SK-N-SH (cell line): ENCODE results near the gene MED22. TPM values are rescaled to one million over a fixed set of nuclear protein-coding genes. Genes with fewer than 3 reads are reported as not detected.

Source experiments
- CTCF ChIA-PET: fragments of 300-600, 350-600 bp; formaldehyde crosslinking; extraction: SDS; loops from one replicate; lab custom pipeline; 2021; lab: Yijun Ruan, JAX
- POLR2A ChIA-PET: fragments of 350-600 bp; sonication (Branson Sonifier 250); formaldehyde crosslinking; extraction: SDS; loops from one replicate; lab custom pipeline; 2020; ENCODE audit warnings: antibody characterized with exemption, inconsistent platforms; lab: Yijun Ruan, JAX
- DNase-seq: peaks from one replicate; pipeline ENCODE4 v3.0.0; 2012
- H2AFZ ChIP-seq: fragments of 200-600 bp; sonication (generic); 2 replicates; pipeline ENCODE4 v1.8.1; 2016; ENCODE audit warnings: antibody characterized with exemption, mild to moderate bottlenecking, low read depth
- H3F3A ChIP-seq: fragments of 200-600 bp; sonication (generic); replicated peaks from 2 replicates; pipeline ENCODE3; 2016; ENCODE audit warnings: antibody characterized with exemption, mild to moderate bottlenecking; ENCODE audit not compliant: insufficient read depth
- H3K27ac ChIP-seq, 2 experiments: fragments of 200-500 bp in 1 of 2; fragments of 200-600 bp in 1 of 2; sonication (Bioruptor generic) in 1 of 2; sonication (generic), shearing (Covaris generic) in 1 of 2; 2 replicates each; pipeline versions ENCODE4 v1.5.1 to v1.6.1; 2014 to 2016; ENCODE audit warnings: low read depth in 2 of 2, inconsistent platforms in 1 of 2, low read length in 1 of 2, mild to moderate bottlenecking in 1 of 2, mixed read lengths in 1 of 2
- H3K27me3 ChIP-seq: fragments of 200-600 bp; sonication (generic), shearing (Covaris generic); 2 replicates; pipeline ENCODE4 v1.6.1; 2016; ENCODE audit warnings: mixed run types; ENCODE audit not compliant: insufficient read depth
- H3K36me3 ChIP-seq, 2 experiments: fragments of 200-500 bp in 1 of 2; fragments of 200-600 bp in 1 of 2; sonication (Bioruptor generic) in 1 of 2; sonication (generic) in 1 of 2; replicated peaks in 1 of 2; 2 replicates each; pipeline versions ENCODE3 to v1.5.1; 2014 to 2016; ENCODE audit warnings: low read length in 1 of 2, mild to moderate bottlenecking in 1 of 2; ENCODE audit not compliant: insufficient read depth in 2 of 2, control insufficient read depth in 1 of 2
- H3K4me1 ChIP-seq, 2 experiments: fragments of 200-500 bp in 1 of 2; fragments of 200-600 bp in 1 of 2; sonication (Bioruptor generic) in 1 of 2; sonication (generic), shearing (Covaris generic) in 1 of 2; 2 replicates each; pipeline versions ENCODE4 v1.5.1 to v1.6.1; 2014 to 2016; ENCODE audit warnings: low read depth in 1 of 2, low read length in 1 of 2, mixed run types in 1 of 2; ENCODE audit not compliant: insufficient read depth in 2 of 2, control insufficient read depth in 1 of 2
- H3K4me2 ChIP-seq: fragments of 200-600 bp; sonication (generic), shearing (Covaris generic); 2 replicates; pipeline ENCODE4 v1.6.1; 2017; ENCODE audit warnings: mixed run types
- H3K4me3 ChIP-seq, 2 experiments: fragments of 200-500 bp in 1 of 2; fragments of 200-600 bp in 1 of 2; sonication (Bioruptor generic) in 1 of 2; sonication (generic), shearing (Covaris generic) in 1 of 2; 2 replicates each; pipeline versions ENCODE4 v1.5.1 to v1.8.1; 2014 to 2016; ENCODE audit warnings: low read depth in 2 of 2, inconsistent platforms in 1 of 2, low read length in 1 of 2, mild to moderate bottlenecking in 1 of 2, mixed read lengths in 1 of 2, moderate library complexity in 1 of 2
- H3K79me2 ChIP-seq: fragments of 200-600 bp; sonication (generic); 2 replicates; pipeline ENCODE4 v1.8.1; 2017; ENCODE audit warnings: mild to moderate bottlenecking; ENCODE audit not compliant: insufficient read depth
- H3K9ac ChIP-seq: fragments of 200-600 bp; sonication (generic); 2 replicates; pipeline ENCODE4 v1.6.1; 2017; ENCODE audit warnings: mixed run types
- H3K9me2 ChIP-seq: fragments of 200-600 bp; sonication (generic); 2 replicates; pipeline ENCODE4 v1.6.1; 2017; ENCODE audit warnings: mixed run types
- H3K9me3 ChIP-seq: fragments of 200-600 bp; sonication (generic); 2 replicates; pipeline ENCODE4 v1.6.1; 2017; ENCODE audit warnings: mixed run types, mild to moderate bottlenecking, moderate library complexity
- H4K20me1 ChIP-seq: fragments of 200-600 bp; sonication (generic); 2 replicates; pipeline ENCODE4 v1.6.1; 2017; ENCODE audit warnings: mild to moderate bottlenecking, mixed run types; ENCODE audit not compliant: insufficient read depth
- CHD2 ChIP-seq: fragments of 150-350 bp; IDR thresholded peaks from 2 replicates; pipeline ENCODE4 v1.6.1; 2018; ENCODE audit warnings: low read length; ENCODE audit not compliant: partially characterized antibody
- CTCF ChIP-seq: fragments of 200-600 bp; sonication (generic); IDR thresholded peaks from 2 replicates; pipeline ENCODE4 v1.6.1; 2017; ENCODE audit warnings: antibody characterized with exemption, mild to moderate bottlenecking, moderate library complexity
- ELF1 ChIP-seq: IDR thresholded peaks from 2 replicates; pipeline ENCODE4 v1.4.0; 2012
- EP300 ChIP-seq, 2 experiments: IDR thresholded peaks; 2 replicates each; pipeline versions ENCODE4 v1.4.0 to v1.6.1; 2012; ENCODE audit warnings: borderline replicate concordance in 1 of 2, low read depth in 1 of 2, low read length in 1 of 2
- FOXJ3 ChIP-seq: sonication (generic); formaldehyde crosslinking; IDR thresholded peaks from 2 replicates; pipeline ENCODE4 v1.5.1; 2020; ENCODE audit warnings: mild to moderate bottlenecking, missing genetic modification reagents
- IRF3 ChIP-seq: fragments of 150-350 bp; IDR thresholded peaks from 2 replicates; pipeline ENCODE4 v1.6.1; 2016; ENCODE audit warnings: mild to moderate bottlenecking, low read depth, low read length
- MEF2A ChIP-seq: IDR thresholded peaks from 2 replicates; pipeline ENCODE4 v1.4.0; 2012; ENCODE audit warnings: low read depth, borderline replicate concordance
- MXI1 ChIP-seq: IDR thresholded peaks from 2 replicates; pipeline ENCODE4 v1.6.1; 2012; ENCODE audit warnings: mild to moderate bottlenecking, low read depth, low read length, improper control_type of control experiment
- PBX3 ChIP-seq: IDR thresholded peaks from 2 replicates; pipeline ENCODE4; 2012
- POLR2AphosphoS5 ChIP-seq: IDR thresholded peaks from 2 replicates; pipeline ENCODE4 v1.6.1; 2012; ENCODE audit warnings: low read depth, low read length
- RAD21 ChIP-seq: IDR thresholded peaks from 2 replicates; pipeline ENCODE4 v1.6.1; 2012; ENCODE audit warnings: mild to moderate bottlenecking, low read length
- RCOR1 ChIP-seq: fragments of 150-350 bp; IDR thresholded peaks from 2 replicates; pipeline ENCODE4 v1.6.1; 2017; ENCODE audit warnings: antibody characterized with exemption, low read length
- REST ChIP-seq: IDR thresholded peaks from 2 replicates; pipeline ENCODE4 v1.6.1; 2012; ENCODE audit warnings: mild to moderate bottlenecking, low read depth, low read length, moderate library complexity
- TEAD4 ChIP-seq: IDR thresholded peaks from 2 replicates; pipeline ENCODE4 v1.4.0; 2012; ENCODE audit warnings: mild to moderate bottlenecking, borderline replicate concordance; ENCODE audit not compliant: insufficient read depth
- USF1 ChIP-seq: IDR thresholded peaks from 2 replicates; pipeline ENCODE4 v1.4.0; 2012; ENCODE audit warnings: low read depth, borderline replicate concordance
- USF2 ChIP-seq: fragments of 150-350 bp; IDR thresholded peaks from 2 replicates; pipeline ENCODE4 v1.6.1; 2017; ENCODE audit warnings: antibody characterized with exemption, low read length, low read depth, borderline replicate concordance
- WGBS: methylation state at CpG from one replicate; pipeline ENCODE4 v1.1.6; 2017; ENCODE audit warnings: low lambda C conversion rate; 5-methylcytosine and 5-hydroxymethylcytosine counted together
- polyA plus RNA-seq, 3 experiments: library from polyadenylated mRNA; depleted of rRNA; stranded (reverse); fragments of >200 nt; gene quantifications; 2 replicates each; pipeline ENCODE4 v1.2.3, GENCODE V29; 2012

Gene MED22
- polyA plus RNA-seq, 1 of the 3 experiments (the other 2 are of a cell fraction) = 27.9 TPM

DNA sequence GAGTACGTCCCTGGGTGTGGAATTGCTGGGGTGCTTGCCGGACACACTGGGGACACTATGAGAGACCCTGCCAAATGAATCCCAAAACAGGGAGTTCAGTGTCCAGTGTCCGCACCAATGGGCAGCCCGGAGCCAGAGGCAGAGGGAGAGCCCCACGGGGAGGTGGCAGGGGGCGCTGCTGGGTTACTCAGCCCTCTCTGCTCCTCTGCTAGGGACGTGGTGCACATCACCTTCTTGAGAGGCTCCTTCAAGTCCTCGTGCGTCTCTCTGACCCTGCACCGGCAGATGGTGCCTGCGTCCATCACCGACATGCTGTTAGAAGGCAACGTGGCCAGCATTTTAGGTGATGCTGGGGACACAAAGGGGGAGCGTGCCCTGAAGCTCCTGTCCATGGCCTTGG is 49.0 kb upstream of the MED22 start:
- TF ChIP-seq MEF2A (no peak), RAD21 (peak; percentile 39), TEAD4 (no peak), CTCF (peak; percentile 40), PBX3 (no peak), USF2 (no peak), USF1 (no peak)
- TF ChIP-seq, all 33 proteins: peak for 2
- POLR2A ChIA-PET = no interaction called here
- peak; percentile 69 for DNase-seq
- H3K27ac ChIP-seq = no peak overlapping the region
- no peak overlapping the region for H3K4me3 ChIP-seq
- H3K9ac ChIP-seq = no peak overlapping the region
- 62% methylated on average over 7 of the region's 14 CpGs for WGBS
- H4K20me1 ChIP-seq = no peaks in the 10 kb centered on the region
- H3K9me2 ChIP-seq = no peaks in the 10 kb centered on the region
- H3K79me2 ChIP-seq = no peaks in the 10 kb centered on the region
- no peak overlapping the region for H2AFZ ChIP-seq
- no peaks in the 10 kb centered on the region for H3K4me1 ChIP-seq
- H3K9me3 ChIP-seq = no peaks in the 10 kb centered on the region
- no peak overlapping the region for H3K4me2 ChIP-seq
- no peaks in the 10 kb centered on the region for H3K36me3 ChIP-seq
- no peaks in the 10 kb centered on the region for H3F3A ChIP-seq
- no peaks in the 10 kb centered on the region for H3K27me3 ChIP-seq
- CTCF ChIA-PET = interaction anchor here (1.4 to 1.6 kb wide), 3 partner anchors 20 to 91 kb away, joined by 3 to 5 read pairs (median 4); no protein-coding TSS in a partner anchor

- WGBS = 57% methylated on average over 5 of the region's 8 CpGs
- no peaks in the 10 kb centered on the region for H4K20me1 ChIP-seq
- no peaks in the 10 kb centered on the region for H3K79me2 ChIP-seq
- DNase-seq = no peak
- no peak overlapping the region for H2AFZ ChIP-seq
- no peaks in the 10 kb centered on the region for H3K9me2 ChIP-seq
- no peaks in the 10 kb centered on the region for H3K27me3 ChIP-seq
- H3F3A ChIP-seq = no peaks in the 10 kb centered on the region
- ChIA-PET CTCF (no interaction called here), POLR2A (no interaction called here)
- no peaks in the 10 kb centered on the region for H3K9me3 ChIP-seq
- H3K9ac ChIP-seq = no peak overlapping the region
- H3K36me3 ChIP-seq = no peaks in the 10 kb centered on the region
- no peak overlapping the region for H3K27ac ChIP-seq
- no peak overlapping the region for H3K4me3 ChIP-seq
- no peaks in the 10 kb centered on the region for H3K4me1 ChIP-seq
- H3K4me2 ChIP-seq = no peak overlapping the region
- TF ChIP-seq REST (no peak), MXI1 (no peak), ELF1 (no peak), POLR2AphosphoS5 (no peak), MEF2A (no peak), CHD2 (no peak), FOXJ3 (no peak), RCOR1 (no peak), RAD21 (no peak), EP300 (IDR thresholded peaks at IDR 0.05; ENCODE audit: borderline replicate concordance in 1 of 2, low read depth in 1 of 2, low read length in 1 of 2) (no peak), PBX3 (no peak), IRF3 (no peak)
Measured at GRCh38 chr9:133394687-133395271, 46.8 kb upstream of the MED22 start.
